Small intestine (tissue), 7 donors: Measurements from ENCODE around the gene ATP8B4. TPM values are rescaled to one million over a fixed set of nuclear protein-coding genes. Genes with fewer than 3 reads are reported as not detected.
A peak's percentile ranks its signal among the peaks of the same experiment; 100 is the strongest.

Experiments used
- DNase-seq, 2 donors: peaks; one replicate each; pipeline versions ENCODE4 v3.0.0 to v3.0.0-alpha.2; 2013
- FAIRE-seq: peaks from 2 replicates; lab custom pipeline; 2012; peaks lifted over from hg19 to GRCh38; lab: Jason Lieb, UNC
- H3K27ac ChIP-seq, 3 donors: one replicate each; pipeline ENCODE4 v1.5.1; 2013; ENCODE audit warnings: low read length in 2 of 3, mild to moderate bottlenecking in 2 of 3, control low read depth in 1 of 3, inconsistent platforms in 1 of 3, low read depth in 1 of 3, moderate library complexity in 1 of 3
- H3K27me3 ChIP-seq, 3 donors: one replicate each; pipeline ENCODE4 v1.6.1; 2013; ENCODE audit warnings: low read length in 3 of 3, inconsistent platforms in 1 of 3; ENCODE audit not compliant: control insufficient read depth in 3 of 3, insufficient read depth in 3 of 3
- H3K36me3 ChIP-seq, 3 donors: one replicate each; pipeline ENCODE4 v1.6.1; 2013; ENCODE audit warnings: low read length in 3 of 3, inconsistent platforms in 1 of 3, low read depth in 1 of 3, mild to moderate bottlenecking in 1 of 3, moderate library complexity in 1 of 3; ENCODE audit not compliant: control insufficient read depth in 3 of 3, insufficient read depth in 2 of 3
- H3K4me1 ChIP-seq, 3 donors: one replicate each; pipeline ENCODE4 v1.6.1; 2013; ENCODE audit warnings: low read length in 2 of 3, inconsistent platforms in 1 of 3, low read depth in 1 of 3, mild to moderate bottlenecking in 1 of 3, moderate library complexity in 1 of 3; ENCODE audit not compliant: control insufficient read depth in 3 of 3, insufficient read depth in 2 of 3
- H3K4me3 ChIP-seq, 3 donors: one replicate each; pipeline ENCODE4 v1.5.1; 2013; ENCODE audit warnings: low read length in 3 of 3, control low read depth in 1 of 3, inconsistent platforms in 1 of 3, low read depth in 1 of 3, mild to moderate bottlenecking in 1 of 3, moderate library complexity in 1 of 3
- H3K9me3 ChIP-seq, 2 donors: one replicate each; pipeline ENCODE4 v1.6.1; 2013; ENCODE audit warnings: low read depth in 1 of 2, low read length in 1 of 2; ENCODE audit not compliant: control insufficient read depth in 2 of 2, insufficient read depth in 1 of 2
- WGBS, 3 donors: extraction: QIAGEN DNeasy Blood & Tissue Kit; methylation state at CpG; one replicate each; pipeline ENCODE4 v1.1.7; 2013; 5-methylcytosine and 5-hydroxymethylcytosine counted together
- polyA plus RNA-seq, 4 donors: library from polyadenylated mRNA; stranded (reverse) in 3 of 4; unstranded in 1 of 4; fragments of 200-250 nt in 3 of 4; fragments of 120-200 nt in 1 of 4; gene quantifications; one replicate each; pipeline versions ENCODE4 v1.2.1 to v1.2.3, GENCODE V29; 2013
- donor health status: healthy with polysubstance abuse.
- donor health status: control.
- donor health status: control.
- donor health status: Bipolar disorder and iron deficiency.
- donor health status: healthy.

ATP8B4 gene
- polyA plus RNA-seq, 4 donors, result 0.45 to 4.9 (median 1.9) TPM

DNA sequence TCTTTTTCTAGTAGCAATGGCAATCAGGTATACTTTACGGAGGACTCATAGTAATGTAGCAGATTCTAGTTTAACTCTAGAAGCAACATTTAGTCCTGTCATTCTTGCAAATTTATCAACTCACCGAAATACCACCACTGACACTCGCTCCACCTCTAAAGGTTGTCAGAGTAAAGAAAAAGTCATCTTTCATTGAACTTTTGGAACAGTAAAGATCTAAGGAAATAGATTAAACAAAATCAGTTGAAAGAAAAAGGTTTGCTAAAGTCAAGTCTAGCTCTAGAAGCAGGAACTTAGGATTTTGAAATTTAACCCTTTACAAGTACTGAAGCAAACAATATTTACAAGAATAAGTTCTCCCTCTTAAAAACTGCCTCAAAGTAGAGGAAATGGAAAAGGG is 8.7 kb downstream of the ATP8B4 start:
- Histone ChIP-seq H3K36me3 (no peaks in the 10 kb centered on the region), H3K4me3 (no peak overlapping the region), H3K27me3 (no peaks in the 10 kb centered on the region), H3K9me3 (no peaks in the 10 kb centered on the region), H3K4me1 (peaks cover 0 to 5% (median 0%) of the 10 kb centered on the region in 3 donors), H3K27ac (no peak overlapping the region)
- FAIRE-seq (no peak), DNase-seq (no peak)
- WGBS, 3 donors, result 83 to 90% (median 84%) methylated on average over 3 of the region's 3 CpGs

GRCh38 chr15:50109076-50109987 is 9.7 kb downstream of the ATP8B4 start:
- DNase-seq (no peak), FAIRE-seq (no peak)
- Histone ChIP-seq H3K36me3 (no peaks in the 10 kb centered on the region), H3K27ac (peak overlapping the region in 1 of 3 donors; percentile 66), H3K27me3 (no peaks in the 10 kb centered on the region), H3K4me3 (no peak overlapping the region), H3K4me1 (peaks cover 0 to 5% (median 0%) of the 10 kb centered on the region in 3 donors), H3K9me3 (no peaks in the 10 kb centered on the region)
- WGBS, 3 donors, result 58 to 72% (median 65%) methylated on average over 3 of the region's 3 CpGs

- peak overlapping the region in 1 of 3 donors; percentile 66 for H3K27ac ChIP-seq
- H3K36me3 ChIP-seq, result no peaks in the 10 kb centered on the region
- FAIRE-seq (no peak), DNase-seq (no peak)
- no peaks in the 10 kb centered on the region for H3K27me3 ChIP-seq
- H3K4me3 ChIP-seq, result no peak overlapping the region
- 69 to 84% (median 77%) methylated on average over 4 of the region's 4 CpGs for WGBS, 3 donors
- H3K4me1 ChIP-seq, result peaks cover 0 to 5% (median 0%) of the 10 kb centered on the region in 3 donors
- no peaks in the 10 kb centered on the region for H3K9me3 ChIP-seq
Measured at GRCh38 chr15:50108461-50108860, 10.6 kb downstream of the ATP8B4 start.

DNA sequence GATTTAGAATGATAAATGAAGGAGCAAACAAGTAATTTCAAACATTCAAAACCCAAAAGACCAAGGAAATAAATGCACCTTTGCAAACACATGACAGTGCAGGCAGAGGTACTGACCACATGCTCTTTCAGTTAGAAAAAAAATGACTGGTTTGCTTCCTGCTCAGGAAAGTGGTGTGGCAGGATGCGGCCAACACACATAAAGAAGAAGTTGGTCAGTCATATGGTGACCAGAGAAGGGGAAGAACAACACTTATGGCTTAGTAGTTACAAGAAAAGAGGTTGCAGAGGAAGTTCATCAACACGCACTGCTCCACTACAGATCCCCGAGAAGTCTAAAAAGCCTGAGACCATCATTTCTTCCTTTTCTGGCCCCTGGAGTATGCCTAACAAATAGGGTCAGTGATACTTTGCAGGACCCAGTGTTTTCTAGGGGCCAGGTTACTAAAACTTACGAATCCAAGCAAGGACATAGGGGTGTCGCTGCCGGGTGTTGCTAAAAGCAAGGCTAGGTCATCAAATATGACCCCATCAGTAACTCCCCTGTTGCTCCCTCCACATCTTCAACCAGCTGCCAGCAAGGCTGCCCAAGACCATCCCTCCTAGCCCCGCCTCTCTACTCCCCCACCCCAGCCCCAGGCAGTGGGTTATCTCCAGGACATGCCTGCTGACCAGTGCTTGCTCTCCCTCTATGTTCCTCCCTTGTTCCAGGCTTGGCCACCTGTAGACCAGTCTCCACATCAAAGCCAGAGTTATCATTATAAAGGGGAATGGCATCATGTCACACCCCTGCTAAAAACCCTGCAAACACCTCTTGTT is 11.2 kb downstream of the ATP8B4 start:
- Histone ChIP-seq H3K4me1 (peaks cover 0 to 5% (median 0%) of the 10 kb centered on the region in 3 donors), H3K27ac (peak overlapping the region in 1 of 3 donors; percentile 66), H3K9me3 (no peaks in the 10 kb centered on the region), H3K27me3 (no peaks in the 10 kb centered on the region), H3K36me3 (no peaks in the 10 kb centered on the region), H3K4me3 (no peak overlapping the region)
- DNase-seq (no peak), FAIRE-seq (no peak)
- 71 to 85% (median 74%) methylated on average over 7 of the region's 7 CpGs for WGBS, 3 donors

- Histone ChIP-seq H3K27ac (no peak overlapping the region), H3K27me3 (no peaks in the 10 kb centered on the region), H3K9me3 (no peaks in the 10 kb centered on the region), H3K4me3 (no peak overlapping the region), H3K36me3 (no peaks in the 10 kb centered on the region), H3K4me1 (peaks cover 0 to 5% (median 0%) of the 10 kb centered on the region in 3 donors)
- FAIRE-seq (no peak), DNase-seq (no peak)
- WGBS, 3 donors, result 60 to 79% (median 72%) methylated on average over 4 of the region's 4 CpGs
Measured at GRCh38 chr15:50107157-50107556, 11.9 kb downstream of the ATP8B4 start.

DNA sequence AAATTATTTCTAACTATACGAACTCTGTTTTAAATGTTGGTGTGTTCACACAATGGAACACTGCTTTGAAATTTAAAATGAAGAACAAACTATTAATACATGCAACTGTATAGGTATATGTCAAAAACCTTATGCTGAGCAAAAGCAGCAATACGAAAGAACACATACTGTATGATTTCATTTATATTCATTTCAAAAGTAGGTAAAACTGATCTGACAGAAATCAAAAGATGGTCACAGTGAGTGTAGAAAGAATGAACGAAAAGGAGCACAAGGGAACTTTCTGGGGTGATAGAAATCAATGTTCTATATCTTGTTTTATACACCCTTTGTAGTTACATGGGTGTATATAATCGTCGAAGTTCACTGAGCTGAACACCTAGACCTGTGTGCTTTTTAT is 12.6 kb downstream of the ATP8B4 start:
- 74 to 86% (median 85%) methylated on average over 5 of the region's 5 CpGs for WGBS, 3 donors
- H3K4me3 ChIP-seq, result no peak overlapping the region
- no peak overlapping the region for H3K27ac ChIP-seq

GRCh38 chr15:50100486-50100885 is 18.5 kb downstream of the ATP8B4 start:
- FAIRE-seq (no peak), DNase-seq (no peak)
- Histone ChIP-seq H3K27me3 (no peaks in the 10 kb centered on the region), H3K4me1 (no peaks in the 10 kb centered on the region), H3K27ac (no peak overlapping the region), H3K36me3 (no peaks in the 10 kb centered on the region), H3K9me3 (no peaks in the 10 kb centered on the region), H3K4me3 (no peak overlapping the region)
- 90 to 100% (median 92%) methylated on average over 1 of the region's 1 CpG for WGBS, 3 donors

More for the DNA sequence above, 12.6 kb downstream of the ATP8B4 start:
- no peaks in the 10 kb centered on the region for H3K27me3 ChIP-seq
- DNase-seq (no peak), FAIRE-seq (no peak)
- no peaks in the 10 kb centered on the region for H3K9me3 ChIP-seq
- no peaks in the 10 kb centered on the region for H3K36me3 ChIP-seq
- H3K4me1 ChIP-seq, result peaks cover 0 to 5% (median 0%) of the 10 kb centered on the region in 3 donors

DNA sequence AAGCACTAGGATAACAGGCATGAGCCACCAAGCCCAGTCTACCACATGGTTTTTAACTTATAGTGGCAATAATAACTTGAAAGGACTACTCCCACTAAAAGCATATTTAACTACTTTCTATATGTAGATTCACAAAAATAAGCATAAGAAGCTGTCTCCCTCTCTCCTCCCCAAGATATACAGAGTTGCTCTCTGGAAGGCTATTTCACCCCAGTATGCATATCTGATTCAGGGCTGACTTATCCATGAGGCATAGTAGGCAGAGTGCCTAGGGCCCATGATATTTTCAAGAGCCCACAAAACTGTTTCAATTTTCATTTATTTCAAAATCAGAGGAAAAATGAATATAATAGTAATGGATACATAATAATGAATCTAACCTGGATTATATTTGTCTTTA is 20.5 kb downstream of the ATP8B4 start:
- DNase-seq (no peak), FAIRE-seq (no peak)
- Histone ChIP-seq H3K27ac (no peak overlapping the region), H3K9me3 (no peaks in the 10 kb centered on the region), H3K27me3 (no peaks in the 10 kb centered on the region), H3K4me3 (no peak overlapping the region), H3K36me3 (no peaks in the 10 kb centered on the region), H3K4me1 (no peaks in the 10 kb centered on the region)
